Tibial nerve (tissue), 4 donors: ENCODE measurements around the gene NID2. TPM values are rescaled to one million over a fixed set of nuclear protein-coding genes. Genes with fewer than 3 reads are reported as not detected.
A peak's percentile ranks its signal among the peaks of the same experiment; 100 is the strongest.

Experiments used
- DNase-seq, 2 donors: peaks; one replicate each; pipeline ENCODE4 v3.0.0-alpha.2; 2019; ENCODE audit warnings: low spot score in 2 of 2
- H3K27ac ChIP-seq, 4 donors: fragments of 200-600 bp; sonication (generic) in 3 of 4; one replicate each; pipeline ENCODE4 v1.5.1; 2017 to 2019; ENCODE audit warnings: mild to moderate bottlenecking in 1 of 4
- H3K27me3 ChIP-seq, 2 donors: fragments of 200-600 bp; sonication (generic) in 1 of 2; one replicate each; pipeline versions ENCODE4 v1.5.1 to v1.6.0; 2017 to 2019
- H3K36me3 ChIP-seq, 3 donors: fragments of 200-600 bp; sonication (generic); one replicate each; pipeline ENCODE4 v1.5.1; 2018 to 2019
- H3K4me1 ChIP-seq, 4 donors: fragments of 200-600 bp; sonication (generic) in 3 of 4; one replicate each; pipeline ENCODE4 v1.5.1; 2017 to 2019
- H3K4me3 ChIP-seq, 4 donors: fragments of 200-600 bp; sonication (generic) in 3 of 4; one replicate each; pipeline ENCODE4 v1.5.1; 2017 to 2019; ENCODE audit warnings: mild to moderate bottlenecking in 1 of 4, moderate library complexity in 1 of 4
- H3K9me3 ChIP-seq, 4 donors: fragments of 200-600 bp; sonication (generic) in 3 of 4; one replicate each; pipeline ENCODE4 v1.5.1; 2017 to 2019
- EP300 ChIP-seq, 2 donors: sonication (generic); formaldehyde crosslinking; IDR thresholded peaks; one replicate each; pipeline ENCODE4 v1.6.1; 2017; ENCODE audit warnings: antibody characterized with exemption in 2 of 2, mild to moderate bottlenecking in 1 of 2
- POLR2A ChIP-seq, 2 donors: fragments of 450-650 bp; IDR thresholded peaks; one replicate each; pipeline ENCODE4 v1.6.1; 2017; ENCODE audit warnings: antibody characterized with exemption in 2 of 2, mild to moderate bottlenecking in 2 of 2, moderate library complexity in 2 of 2
- WGBS, 2 donors: methylation state at CpG; one replicate each; pipeline ENCODE4 v1.1.5; 2018; 5-methylcytosine and 5-hydroxymethylcytosine counted together
- total RNA-seq, 4 donors: library from RNA; depleted of rRNA; stranded (reverse); fragments of >200 nt; gene quantifications; one replicate each; pipeline ENCODE4 v1.1.0, GENCODE V29; 2016
- TF ChIP-seq, protein P1 (sequence below), 5 experiments: fragments of 200-600 bp in 3 of 5; fragments of 450-650 bp in 2 of 5; sonication (generic) in 3 of 5; IDR thresholded peaks; one replicate each; pipeline ENCODE4 v1.5.1; 2016 to 2019; ENCODE audit warnings: antibody characterized with exemption in 5 of 5, mild to moderate bottlenecking in 3 of 5, moderate library complexity in 2 of 5

The NID2 gene
- total RNA-seq, 4 donors from 2014 or later, result 61.4 to 90.0 (median 79.4) TPM

DNA sequence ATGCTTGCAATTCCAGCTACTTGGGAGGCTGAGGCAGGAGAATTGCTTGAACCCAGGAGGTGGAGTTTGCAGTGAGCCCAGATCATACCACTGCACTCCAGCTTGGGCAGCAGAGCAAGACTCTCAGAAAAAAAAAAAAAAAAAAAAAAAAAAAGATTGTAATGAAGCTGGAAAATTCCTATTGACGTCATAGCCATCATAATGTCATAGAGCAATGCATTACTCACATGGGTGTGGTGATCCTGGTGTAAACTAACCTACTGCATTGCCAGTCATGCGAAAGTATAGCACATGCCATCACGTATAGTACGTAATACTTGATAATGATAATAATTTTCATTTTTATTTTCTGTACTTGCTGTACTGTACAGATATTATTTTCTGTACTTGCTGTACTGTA, 42.7 kb upstream of the NID2 start:
- WGBS, 2 donors, result 91 to 92% methylated on average over 4 of the region's 4 CpGs
- TF ChIP-seq EP300 (IDR thresholded peaks at IDR 0.05) (no peak), POLR2A (IDR thresholded peaks at IDR 0.05) (no peak)
- TF ChIP-seq, protein P1, sequence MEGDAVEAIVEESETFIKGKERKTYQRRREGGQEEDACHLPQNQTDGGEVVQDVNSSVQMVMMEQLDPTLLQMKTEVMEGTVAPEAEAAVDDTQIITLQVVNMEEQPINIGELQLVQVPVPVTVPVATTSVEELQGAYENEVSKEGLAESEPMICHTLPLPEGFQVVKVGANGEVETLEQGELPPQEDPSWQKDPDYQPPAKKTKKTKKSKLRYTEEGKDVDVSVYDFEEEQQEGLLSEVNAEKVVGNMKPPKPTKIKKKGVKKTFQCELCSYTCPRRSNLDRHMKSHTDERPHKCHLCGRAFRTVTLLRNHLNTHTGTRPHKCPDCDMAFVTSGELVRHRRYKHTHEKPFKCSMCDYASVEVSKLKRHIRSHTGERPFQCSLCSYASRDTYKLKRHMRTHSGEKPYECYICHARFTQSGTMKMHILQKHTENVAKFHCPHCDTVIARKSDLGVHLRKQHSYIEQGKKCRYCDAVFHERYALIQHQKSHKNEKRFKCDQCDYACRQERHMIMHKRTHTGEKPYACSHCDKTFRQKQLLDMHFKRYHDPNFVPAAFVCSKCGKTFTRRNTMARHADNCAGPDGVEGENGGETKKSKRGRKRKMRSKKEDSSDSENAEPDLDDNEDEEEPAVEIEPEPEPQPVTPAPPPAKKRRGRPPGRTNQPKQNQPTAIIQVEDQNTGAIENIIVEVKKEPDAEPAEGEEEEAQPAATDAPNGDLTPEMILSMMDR (IDR thresholded peaks at IDR 0.05), result no peak
- H3K4me3 ChIP-seq, result no peak overlapping the region
- no peaks in the 10 kb centered on the region for H3K36me3 ChIP-seq
- no peaks in the 10 kb centered on the region for H3K9me3 ChIP-seq
- no peak for DNase-seq
- H3K27ac ChIP-seq, result no peak overlapping the region
- H3K4me1 ChIP-seq, result peaks cover 0 to 8% (median 0%) of the 10 kb centered on the region in 4 donors
- H3K27me3 ChIP-seq, result no peaks in the 10 kb centered on the region

DNA sequence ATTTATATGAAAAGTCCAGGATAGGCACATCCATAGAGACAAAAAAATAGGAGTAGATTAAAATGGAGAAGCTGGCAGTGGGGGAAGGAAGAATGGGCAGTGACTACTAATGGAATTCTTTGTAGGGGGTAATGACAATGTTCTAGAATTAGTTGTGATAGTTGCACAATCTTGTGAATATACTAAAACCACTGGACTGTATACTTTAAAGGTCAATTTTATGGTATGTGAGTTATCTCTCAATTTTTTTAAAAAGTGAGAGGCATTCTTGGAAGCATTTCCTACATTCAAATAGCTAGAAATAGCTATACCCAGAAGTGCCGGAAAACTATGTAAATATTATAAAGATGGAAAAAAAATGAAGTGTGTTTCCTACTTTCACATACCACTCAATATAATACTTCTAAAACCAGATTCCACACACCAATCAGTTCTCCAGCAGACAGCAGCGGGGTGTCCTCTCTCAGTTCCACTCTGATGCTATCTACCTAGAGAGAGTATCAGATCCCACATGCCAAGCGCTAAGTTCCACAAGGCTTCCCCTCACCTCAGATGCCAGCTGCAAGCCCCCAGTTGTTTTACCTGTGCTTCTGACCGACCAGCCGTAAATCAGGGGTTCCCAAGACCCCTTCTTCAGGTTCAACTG, 41.7 kb upstream of the NID2 start:
- WGBS, 2 donors, result 78 to 82% methylated on average over 5 of the region's 5 CpGs
- Histone ChIP-seq H3K27me3 (no peaks in the 10 kb centered on the region), H3K36me3 (no peaks in the 10 kb centered on the region), H3K27ac (no peak overlapping the region), H3K4me3 (no peak overlapping the region), H3K4me1 (peaks cover 0 to 12% (median 0%) of the 10 kb centered on the region in 4 donors), H3K9me3 (no peaks in the 10 kb centered on the region)
- no peak for DNase-seq
- no peak for TF ChIP-seq EP300 (IDR thresholded peaks at IDR 0.05)
- TF ChIP-seq, protein P1 (IDR thresholded peaks at IDR 0.05), result no peak
- no peak for TF ChIP-seq POLR2A (IDR thresholded peaks at IDR 0.05)

DNA sequence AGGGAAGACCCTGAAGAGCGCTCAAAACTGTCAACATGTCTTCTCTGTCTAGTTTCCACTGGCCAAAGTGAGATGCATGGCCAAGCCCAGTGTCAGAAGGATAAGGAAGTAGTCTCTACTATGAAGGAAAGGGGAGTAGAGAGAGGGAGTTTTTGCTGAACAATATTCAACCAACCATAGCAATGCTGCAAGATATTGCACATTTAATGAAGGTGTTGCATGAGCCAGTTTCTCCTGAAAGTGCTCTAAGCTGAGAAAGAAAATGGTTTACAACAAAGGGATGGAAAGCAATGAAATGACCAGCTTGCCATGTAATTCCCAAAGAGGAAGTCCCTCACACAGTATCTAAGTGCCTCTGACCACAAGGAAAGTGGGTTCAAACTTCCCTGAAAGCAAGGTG, 40.0 kb upstream of the NID2 start:
- H3K27ac ChIP-seq, result no peak overlapping the region
- TF ChIP-seq EP300 (IDR thresholded peaks at IDR 0.05) (no peak), POLR2A (IDR thresholded peaks at IDR 0.05) (no peak)
- TF ChIP-seq, protein P1 (IDR thresholded peaks at IDR 0.05), result no peak
- 100% methylated on average over 1 of the region's 1 CpG for WGBS, 2 donors
- no peaks in the 10 kb centered on the region for H3K36me3 ChIP-seq
- H3K27me3 ChIP-seq, result no peaks in the 10 kb centered on the region
- H3K4me3 ChIP-seq, result no peak overlapping the region
- H3K9me3 ChIP-seq, result no peaks in the 10 kb centered on the region
- H3K4me1 ChIP-seq, result peaks cover 0 to 12% (median 0%) of the 10 kb centered on the region in 4 donors
- DNase-seq, result no peak

DNA sequence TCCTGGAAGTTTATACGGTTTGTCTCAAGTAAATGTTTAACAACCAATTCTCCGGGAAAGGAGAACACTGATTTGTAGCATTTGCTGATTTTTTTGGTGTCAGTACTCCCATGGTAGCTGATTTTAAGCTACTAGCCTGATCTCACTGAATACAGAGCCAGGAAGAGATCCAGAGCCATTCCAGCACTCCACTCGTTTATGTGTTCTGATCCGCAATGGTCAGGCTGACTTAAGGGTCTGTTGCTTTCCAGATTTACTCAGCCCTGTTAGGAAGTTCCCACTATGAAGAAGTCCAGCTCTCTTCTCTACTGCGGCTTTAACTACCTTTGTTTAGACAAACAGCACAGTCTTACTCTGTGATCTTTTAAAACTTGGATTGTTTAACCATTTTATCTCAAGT, 38.0 kb upstream of the NID2 start:
- peak overlapping the region in 2 of 4 donors; percentile 25 to 30 for H3K27ac ChIP-seq
- H3K36me3 ChIP-seq, result no peaks in the 10 kb centered on the region
- WGBS, 2 donors, result 35 to 42% methylated on average over 5 of the region's 5 CpGs
- no peaks in the 10 kb centered on the region for H3K9me3 ChIP-seq
- DNase-seq, result no peak
- H3K4me1 ChIP-seq, result peaks cover 0 to 12% (median 0%) of the 10 kb centered on the region in 4 donors
- no peak overlapping the region for H3K4me3 ChIP-seq
- TF ChIP-seq, protein P1 (IDR thresholded peaks at IDR 0.05), result no peak
- H3K27me3 ChIP-seq, result no peaks in the 10 kb centered on the region

DNA sequence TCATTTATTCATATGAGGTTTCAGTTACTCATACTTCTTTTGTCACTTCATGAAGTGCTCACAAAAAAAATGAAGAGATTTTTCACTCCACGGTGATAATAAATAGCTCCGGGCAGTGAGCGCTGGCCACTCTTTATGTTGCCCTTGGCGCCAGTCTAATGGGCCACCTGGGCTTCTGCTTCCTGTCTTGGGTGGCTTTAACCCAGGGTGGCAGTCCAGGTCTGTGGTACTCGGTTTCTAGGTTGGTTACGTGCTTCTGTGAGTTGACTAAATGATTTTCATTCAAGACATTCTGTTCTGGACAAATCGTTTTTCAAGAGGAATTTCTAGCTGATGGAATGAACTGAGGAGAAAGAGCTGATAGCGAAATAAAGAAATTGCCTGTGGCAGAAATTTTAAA, 34.6 kb upstream of the NID2 start:
- Histone ChIP-seq H3K27me3 (no peaks in the 10 kb centered on the region), H3K4me1 (peaks cover 0 to 12% (median 0%) of the 10 kb centered on the region in 4 donors), H3K36me3 (no peaks in the 10 kb centered on the region), H3K4me3 (no peak overlapping the region), H3K27ac (no peak overlapping the region), H3K9me3 (no peaks in the 10 kb centered on the region)
- DNase-seq, result no peak
- WGBS, 2 donors, result 66 to 68% methylated on average over 8 of the region's 8 CpGs
- TF ChIP-seq, protein P1 (IDR thresholded peaks at IDR 0.05), result no peak
- TF ChIP-seq POLR2A (IDR thresholded peaks at IDR 0.05), result no peak
- TF ChIP-seq EP300 (IDR thresholded peaks at IDR 0.05), result no peak
